KMS-11 (cell line): ENCODE measurements around the gene LSMEM2.
A peak's percentile ranks its signal among the peaks of the same experiment; 100 is the strongest.

Experiments used
- H2AFZ ChIP-seq: fragments of 200-600 bp; sonication (generic); 2 replicates; pipeline ENCODE4 v1.6.1; 2016; ENCODE audit warnings: antibody characterized with exemption, mixed run types, low read depth
- H3K27ac ChIP-seq: fragments of 200-600 bp; sonication (generic); 2 replicates; pipeline ENCODE4 v1.6.1; 2016; ENCODE audit warnings: mild to moderate bottlenecking, mixed run types
- H3K27me3 ChIP-seq: fragments of 200-600 bp; sonication (generic); 2 replicates; pipeline ENCODE4 v1.6.1; 2017; ENCODE audit warnings: mild to moderate bottlenecking, low read depth, mixed run types, moderate library complexity; ENCODE audit not compliant: insufficient read depth
- H3K36me3 ChIP-seq: fragments of 200-600 bp; sonication (generic); 2 replicates; pipeline ENCODE4 v1.6.1; 2017; ENCODE audit warnings: mild to moderate bottlenecking, mixed run types; ENCODE audit not compliant: insufficient read depth
- H3K4me1 ChIP-seq: fragments of 200-600 bp; sonication (generic); 2 replicates; pipeline ENCODE4 v1.6.1; 2016; ENCODE audit warnings: mild to moderate bottlenecking, low read depth, mixed run types; ENCODE audit not compliant: poor library complexity, severe bottlenecking
- H3K4me2 ChIP-seq: fragments of 200-600 bp; sonication (generic); 2 replicates; pipeline ENCODE4 v1.7.0; 2016; ENCODE audit warnings: mild to moderate bottlenecking, mixed run types
- H3K4me3 ChIP-seq: fragments of 200-600 bp; sonication (generic); IDR thresholded peaks from 2 replicates; pipeline ENCODE4 v1.6.1; 2017; ENCODE audit warnings: low read depth, low read length, mixed read lengths; ENCODE audit not compliant: insufficient read depth
- H3K79me2 ChIP-seq: fragments of 200-600 bp; sonication (generic); 2 replicates; pipeline ENCODE4 v1.6.1; 2016; ENCODE audit warnings: low read depth, mixed run types; ENCODE audit not compliant: insufficient read depth
- H3K9ac ChIP-seq: fragments of 200-600 bp; sonication (generic); 2 replicates; pipeline ENCODE4 v1.6.1; 2016; ENCODE audit warnings: mild to moderate bottlenecking, mixed run types
- H4K20me1 ChIP-seq: fragments of 200-600 bp; sonication (generic); 2 replicates; pipeline ENCODE4 v1.6.1; 2016; ENCODE audit warnings: mild to moderate bottlenecking, mixed run types; ENCODE audit not compliant: insufficient read depth
- TF ChIP-seq, protein P1 (sequence below): fragments of 200-600 bp; sonication (generic); conservative IDR thresholded peaks from 2 replicates; pipeline ENCODE4 v1.6.1; 2017; ENCODE audit warnings: low read depth, mild to moderate bottlenecking, antibody characterized with exemption, low read length, moderate library complexity, mixed read lengths

The LSMEM2 gene

DNA sequence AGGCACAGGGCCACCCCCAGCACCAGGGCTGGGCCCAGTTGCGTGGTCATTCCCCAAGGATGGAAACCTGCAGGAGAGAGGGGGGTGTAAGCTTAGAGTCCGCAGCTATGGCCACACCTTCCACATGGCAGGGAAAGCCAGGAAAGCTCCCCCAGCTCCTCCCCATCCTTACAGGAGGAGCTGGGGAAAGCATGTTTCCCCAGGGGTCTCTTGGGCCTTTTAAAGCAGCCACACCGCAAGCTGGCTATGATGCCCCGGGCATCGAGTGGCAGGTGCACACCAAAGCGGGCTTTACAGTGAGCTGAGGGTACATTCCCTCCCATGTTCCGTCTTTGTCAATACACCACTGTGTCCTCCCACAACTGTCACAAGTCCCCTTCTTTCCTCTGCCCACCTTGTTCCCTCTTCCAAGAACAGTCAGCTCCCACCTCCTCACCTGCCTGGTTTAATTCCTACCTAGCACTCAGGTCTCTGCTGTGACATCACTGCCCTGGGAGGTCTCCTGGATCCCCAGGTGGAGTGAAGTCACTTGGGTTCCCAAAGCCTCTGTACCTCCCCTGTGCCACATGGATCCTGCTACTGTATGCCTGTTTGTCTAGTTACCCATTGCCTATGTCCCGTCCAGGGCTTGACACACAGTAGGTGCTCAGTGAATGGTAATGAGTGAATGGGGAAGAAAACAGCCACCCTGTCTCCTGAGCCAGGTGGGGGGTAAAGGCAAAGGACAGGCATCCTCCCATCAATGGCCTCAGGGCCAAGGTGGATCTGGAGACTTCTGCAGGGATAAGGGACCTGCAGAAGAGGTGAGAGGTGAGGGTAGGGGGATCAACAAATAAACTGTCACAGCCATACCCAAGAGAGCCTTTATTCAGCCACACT, 16.9 kb downstream of the LSMEM2 start:
- no peak overlapping the region for H3K9ac ChIP-seq
- peaks cover 22% of the 10 kb centered on the region for H3K4me1 ChIP-seq
- no peak overlapping the region for H3K27ac ChIP-seq

DNA sequence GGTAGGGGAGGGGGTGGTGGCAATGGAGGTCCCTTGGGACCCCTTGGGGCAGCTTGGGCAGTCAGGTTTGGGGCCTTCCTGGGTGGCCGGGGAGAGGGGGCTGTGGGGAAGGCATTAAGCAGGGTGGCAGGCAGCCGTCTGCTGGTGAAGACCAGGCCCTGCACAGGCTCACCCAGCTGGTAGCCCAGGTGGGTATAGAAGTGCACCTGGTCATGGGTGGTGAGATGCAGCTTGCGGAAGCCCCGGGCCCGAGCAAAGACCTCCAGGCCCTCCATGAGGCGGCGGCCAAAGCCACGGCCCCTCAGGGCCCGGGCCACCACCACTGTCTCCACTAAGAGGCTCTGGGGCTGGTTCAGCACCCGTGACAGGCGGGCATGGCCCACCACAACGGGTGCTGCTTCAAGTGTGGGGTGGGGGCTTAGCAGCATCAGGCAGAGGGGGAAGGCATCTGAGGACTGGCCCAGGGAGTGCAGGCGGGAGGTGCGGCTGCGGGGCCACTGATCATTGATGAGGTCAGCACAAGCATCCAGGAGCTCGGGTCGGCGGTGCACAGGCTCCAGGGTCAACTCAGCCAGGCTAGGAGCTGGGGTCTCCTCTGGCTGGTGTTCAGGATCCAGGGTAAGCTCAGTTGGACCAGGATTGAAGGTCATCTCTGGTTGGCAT, 18.0 kb downstream of the LSMEM2 start:
- no peak overlapping the region for H3K9ac ChIP-seq
- no peaks in the 10 kb centered on the region for H3K27me3 ChIP-seq
- no peak overlapping the region for H3K4me3 ChIP-seq
- TF ChIP-seq, protein P1, sequence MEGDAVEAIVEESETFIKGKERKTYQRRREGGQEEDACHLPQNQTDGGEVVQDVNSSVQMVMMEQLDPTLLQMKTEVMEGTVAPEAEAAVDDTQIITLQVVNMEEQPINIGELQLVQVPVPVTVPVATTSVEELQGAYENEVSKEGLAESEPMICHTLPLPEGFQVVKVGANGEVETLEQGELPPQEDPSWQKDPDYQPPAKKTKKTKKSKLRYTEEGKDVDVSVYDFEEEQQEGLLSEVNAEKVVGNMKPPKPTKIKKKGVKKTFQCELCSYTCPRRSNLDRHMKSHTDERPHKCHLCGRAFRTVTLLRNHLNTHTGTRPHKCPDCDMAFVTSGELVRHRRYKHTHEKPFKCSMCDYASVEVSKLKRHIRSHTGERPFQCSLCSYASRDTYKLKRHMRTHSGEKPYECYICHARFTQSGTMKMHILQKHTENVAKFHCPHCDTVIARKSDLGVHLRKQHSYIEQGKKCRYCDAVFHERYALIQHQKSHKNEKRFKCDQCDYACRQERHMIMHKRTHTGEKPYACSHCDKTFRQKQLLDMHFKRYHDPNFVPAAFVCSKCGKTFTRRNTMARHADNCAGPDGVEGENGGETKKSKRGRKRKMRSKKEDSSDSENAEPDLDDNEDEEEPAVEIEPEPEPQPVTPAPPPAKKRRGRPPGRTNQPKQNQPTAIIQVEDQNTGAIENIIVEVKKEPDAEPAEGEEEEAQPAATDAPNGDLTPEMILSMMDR, result no peak
- no peaks in the 10 kb centered on the region for H4K20me1 ChIP-seq
- H3K27ac ChIP-seq, result no peak overlapping the region
- no peak overlapping the region for H2AFZ ChIP-seq
- peaks cover 22% of the 10 kb centered on the region for H3K4me1 ChIP-seq
- H3K79me2 ChIP-seq, result peaks cover 1% of the 10 kb centered on the region
- no peak overlapping the region for H3K4me2 ChIP-seq
- H3K36me3 ChIP-seq, result no peaks in the 10 kb centered on the region

More for the DNA sequence above, 16.9 kb downstream of the LSMEM2 start:
- H4K20me1 ChIP-seq, result no peaks in the 10 kb centered on the region
- H3K27me3 ChIP-seq, result no peaks in the 10 kb centered on the region
- no peaks in the 10 kb centered on the region for H3K36me3 ChIP-seq
- no peak overlapping the region for H3K4me2 ChIP-seq
- H3K79me2 ChIP-seq, result peaks cover 12% of the 10 kb centered on the region
- no peak overlapping the region for H2AFZ ChIP-seq
- no peak overlapping the region for H3K4me3 ChIP-seq
- TF ChIP-seq, protein P1, result no peak

DNA sequence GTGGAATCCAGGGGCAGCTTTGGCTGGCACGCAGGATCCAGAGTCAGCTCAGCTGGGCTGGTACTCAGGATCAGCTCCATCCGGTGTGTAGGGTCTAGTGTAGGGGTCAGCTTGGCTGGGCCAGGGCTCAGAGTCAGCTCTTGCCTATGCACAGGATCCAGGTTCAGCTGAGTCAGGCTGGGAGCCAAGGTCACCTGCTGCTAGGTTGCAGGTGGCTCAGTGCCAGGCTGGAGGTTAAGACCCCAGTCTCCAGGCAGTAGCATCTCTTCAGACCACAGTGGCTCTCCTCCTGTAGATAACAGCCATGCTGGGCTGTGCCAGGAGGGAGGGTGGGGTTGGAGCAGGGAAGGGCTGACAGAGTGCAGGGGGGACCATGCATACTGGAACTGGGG, 18.5 kb downstream of the LSMEM2 start:
- H3K36me3 ChIP-seq, result no peaks in the 10 kb centered on the region
- H3K4me3 ChIP-seq, result no peak overlapping the region
- peaks cover 22% of the 10 kb centered on the region for H3K4me1 ChIP-seq
- no peaks in the 10 kb centered on the region for H3K79me2 ChIP-seq
- no peak overlapping the region for H3K9ac ChIP-seq
- H3K27me3 ChIP-seq, result no peaks in the 10 kb centered on the region
- H3K27ac ChIP-seq, result no peak overlapping the region
- no peak overlapping the region for H2AFZ ChIP-seq
- TF ChIP-seq, protein P1, result no peak
- no peaks in the 10 kb centered on the region for H4K20me1 ChIP-seq
- H3K4me2 ChIP-seq, result no peak overlapping the region

DNA sequence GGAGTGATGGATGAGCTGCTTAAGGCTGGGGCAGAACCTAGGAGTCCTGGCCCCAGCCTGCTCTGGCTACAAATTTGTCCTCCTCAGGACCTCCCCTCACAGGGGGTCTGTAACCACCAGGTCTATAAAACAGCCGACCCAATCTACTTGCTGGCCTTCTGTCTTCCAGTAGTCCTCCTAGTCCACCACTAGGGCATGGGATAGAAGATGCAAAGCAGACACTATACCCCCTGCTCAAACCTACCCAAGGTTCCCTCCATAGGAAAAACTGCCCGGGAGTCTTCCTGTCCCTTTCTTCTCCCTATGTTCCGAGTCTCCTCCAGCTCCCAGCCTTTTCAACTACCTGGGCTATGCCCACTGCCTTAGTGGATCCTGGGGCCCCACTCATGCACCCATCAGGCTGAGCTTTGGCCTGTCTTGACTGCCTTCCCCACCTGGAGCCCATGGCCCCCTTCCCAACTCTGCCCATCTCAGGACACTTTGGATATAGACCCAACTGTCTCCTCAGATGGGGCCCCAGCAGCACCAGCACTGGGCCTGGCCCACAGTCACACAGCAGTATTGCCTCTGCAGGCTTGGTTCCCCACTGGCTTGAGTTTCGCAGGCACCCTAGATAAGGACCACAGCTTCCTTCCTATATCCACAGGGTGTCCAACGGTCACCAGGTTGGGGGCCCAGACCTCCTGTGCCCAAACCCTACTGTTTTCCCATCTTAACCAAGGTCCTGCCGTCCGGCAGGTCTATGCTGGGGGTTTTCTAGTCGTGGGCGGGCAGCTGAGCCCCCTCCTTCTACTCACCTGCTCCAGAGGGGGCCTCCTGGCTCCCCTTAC, 19.2 kb downstream of the LSMEM2 start:
- peak overlapping the region; percentile 64 for H3K4me3 ChIP-seq

More for the DNA sequence above, 19.2 kb downstream of the LSMEM2 start:
- no peaks in the 10 kb centered on the region for H3K27me3 ChIP-seq
- no peaks in the 10 kb centered on the region for H3K79me2 ChIP-seq
- H4K20me1 ChIP-seq, result no peaks in the 10 kb centered on the region
- H3K27ac ChIP-seq, result no peak overlapping the region
- TF ChIP-seq, protein P1, result no peak
- no peak overlapping the region for H2AFZ ChIP-seq
- peak overlapping the region; percentile 51; the same call in 1 of the 2 replicates for H3K4me2 ChIP-seq
- H3K9ac ChIP-seq, result no peak overlapping the region
- no peaks in the 10 kb centered on the region for H3K36me3 ChIP-seq
- H3K4me1 ChIP-seq, result peaks cover 17% of the 10 kb centered on the region
